Activated gamma-delta T cell (primary cell): Measurements from ENCODE around the gene SUPT3H.

ENCODE experiments used
- DNase-seq: peaks from one replicate; lab custom pipeline; 2025; lab: John Stamatoyannopoulos, UW

Gene SUPT3H

GRCh38 chr6:44955145-44955544 is 422.6 kb downstream of the SUPT3H start:
- DNase-seq, result no peak

- DNase-seq, result no peak
Measured at GRCh38 chr6:44954281-44954680, 423.5 kb downstream of the SUPT3H start.

- no peak for DNase-seq
Measured at GRCh38 chr6:44951253-44951747, 426.4 kb downstream of the SUPT3H start.

- no peak for DNase-seq
Measured at GRCh38 chr6:44949596-44950201, 428.0 kb downstream of the SUPT3H start.

- no peak for DNase-seq
Measured at GRCh38 chr6:44943541-44943940, 434.2 kb downstream of the SUPT3H start.

- DNase-seq, result no peak
Measured at GRCh38 chr6:44942798-44943197, 434.9 kb downstream of the SUPT3H start.

GRCh38 chr6:44942201-44942600 is 435.5 kb downstream of the SUPT3H start:
- DNase-seq, result no peak

- DNase-seq, result no peak
Measured at GRCh38 chr6:44940367-44940766, 437.4 kb downstream of the SUPT3H start.

- DNase-seq, result no peak
Measured at GRCh38 chr6:44935693-44936300, 441.9 kb downstream of the SUPT3H start.

GRCh38 chr6:44933108-44933507 is 444.6 kb downstream of the SUPT3H start:
- no peak for DNase-seq

- no peak for DNase-seq
Measured at GRCh38 chr6:44932651-44933091, 445.1 kb downstream of the SUPT3H start.

- no peak for DNase-seq
Measured at GRCh38 chr6:44931385-44931784, 446.3 kb downstream of the SUPT3H start.

- no peak for DNase-seq
Measured at GRCh38 chr6:44926556-44926955, 451.2 kb downstream of the SUPT3H start.

- DNase-seq, result no peak
Measured at GRCh38 chr6:44925100-44925739, 452.5 kb downstream of the SUPT3H start.

GRCh38 chr6:44923444-44923843 is 454.3 kb downstream of the SUPT3H start:
- no peak for DNase-seq

GRCh38 chr6:44921798-44922197 is 455.9 kb downstream of the SUPT3H start:
- DNase-seq, result no peak

- no peak for DNase-seq
Measured at GRCh38 chr6:44920952-44921491, 456.7 kb downstream of the SUPT3H start.

- DNase-seq, result no peak
Measured at GRCh38 chr6:44918671-44919296, 458.9 kb downstream of the SUPT3H start.

GRCh38 chr6:44917430-44917829 is 460.3 kb downstream of the SUPT3H start:
- DNase-seq, result no peak

- no peak for DNase-seq
Measured at GRCh38 chr6:44915111-44915510, 462.6 kb downstream of the SUPT3H start.

- no peak for DNase-seq
Measured at GRCh38 chr6:44914141-44914540, 463.6 kb downstream of the SUPT3H start.

- DNase-seq, result no peak
Measured at GRCh38 chr6:44906761-44907160, 471.0 kb downstream of the SUPT3H start.
